Stimulated activated CD8-positive, alpha-beta memory T cell treated with anti-CD3 and anti-CD28 coated beads, Interleukin-2, amount 100 ng/mL, for 1 hour (primary cell): Measurements from ENCODE around the gene TKT.
"Not testable (repeated sequence)": the region's sequence is repeated elsewhere in the genome, so short reads cannot be mapped to it uniquely, and the experiment has no call there.

Experiments used
- DNase-seq, 2 donors: peaks; one replicate each; pipeline ENCODE4 v3.0.0-alpha.2; 2020; ENCODE audit warnings: low read depth in 2 of 2

TKT gene

GRCh38 chr3:53255775-53256703 lies at the start of gene TKT:
Gene TKT (minus strand): TSS chr3:53256022. CDS start chr3:53255942, 80 bp downstream.
- DNase-seq, result peak; percentile 57 to 71

- no peak for DNase-seq
These were observed 48.1 kb upstream of the TKT start for GRCh38 chr3:53303957-53304356.

GRCh38 chr3:53303549-53303948 lies 47.7 kb upstream of the TKT start:
- no peak for DNase-seq

- DNase-seq, result no peak
These were observed 45.0 kb upstream of the TKT start for GRCh38 chr3:53300826-53301225.

GRCh38 chr3:53299611-53300023 lies 43.8 kb upstream of the TKT start:
- DNase-seq, result not testable (repeated sequence)

- DNase-seq, result no peak
These were observed 39.6 kb upstream of the TKT start for GRCh38 chr3:53295410-53295809.

GRCh38 chr3:53293867-53294266 lies 38.0 kb upstream of the TKT start:
- no peak for DNase-seq

- DNase-seq, result no peak
These were observed 32.4 kb upstream of the TKT start for GRCh38 chr3:53288214-53288613.

GRCh38 chr3:53287131-53287629 lies 31.4 kb upstream of the TKT start:
- DNase-seq, result no peak

- no peak for DNase-seq
These were observed 30.9 kb upstream of the TKT start for GRCh38 chr3:53286727-53287126.

GRCh38 chr3:53282581-53282980 lies 26.8 kb upstream of the TKT start:
- DNase-seq, result no peak

GRCh38 chr3:53278667-53279066 lies 22.8 kb upstream of the TKT start:
- no peak for DNase-seq

GRCh38 chr3:53274938-53275605 lies 19.2 kb upstream of the TKT start:
- DNase-seq, result no peak

- DNase-seq, result no peak
These were observed 17.4 kb upstream of the TKT start for GRCh38 chr3:53273146-53273670.

- DNase-seq, result no peak
These were observed 14.4 kb upstream of the TKT start for GRCh38 chr3:53269888-53270880.

- DNase-seq, result not testable (repeated sequence)
These were observed 13.4 kb upstream of the TKT start for GRCh38 chr3:53269193-53269592.

GRCh38 chr3:53267766-53268165 lies 11.9 kb upstream of the TKT start:
- DNase-seq, result no peak

- no peak for DNase-seq
These were observed 8.9 kb upstream of the TKT start for GRCh38 chr3:53264718-53265117.

GRCh38 chr3:53263907-53264306 lies 8.1 kb upstream of the TKT start:
- DNase-seq, result no peak

- no peak for DNase-seq
These were observed 5.9 kb upstream of the TKT start for GRCh38 chr3:53261712-53262111.

GRCh38 chr3:53260286-53260785 lies 4.5 kb upstream of the TKT start:
- no peak for DNase-seq
